ENCODE measurements around the gene GTF2F2.

Gene GTF2F2

DNA sequence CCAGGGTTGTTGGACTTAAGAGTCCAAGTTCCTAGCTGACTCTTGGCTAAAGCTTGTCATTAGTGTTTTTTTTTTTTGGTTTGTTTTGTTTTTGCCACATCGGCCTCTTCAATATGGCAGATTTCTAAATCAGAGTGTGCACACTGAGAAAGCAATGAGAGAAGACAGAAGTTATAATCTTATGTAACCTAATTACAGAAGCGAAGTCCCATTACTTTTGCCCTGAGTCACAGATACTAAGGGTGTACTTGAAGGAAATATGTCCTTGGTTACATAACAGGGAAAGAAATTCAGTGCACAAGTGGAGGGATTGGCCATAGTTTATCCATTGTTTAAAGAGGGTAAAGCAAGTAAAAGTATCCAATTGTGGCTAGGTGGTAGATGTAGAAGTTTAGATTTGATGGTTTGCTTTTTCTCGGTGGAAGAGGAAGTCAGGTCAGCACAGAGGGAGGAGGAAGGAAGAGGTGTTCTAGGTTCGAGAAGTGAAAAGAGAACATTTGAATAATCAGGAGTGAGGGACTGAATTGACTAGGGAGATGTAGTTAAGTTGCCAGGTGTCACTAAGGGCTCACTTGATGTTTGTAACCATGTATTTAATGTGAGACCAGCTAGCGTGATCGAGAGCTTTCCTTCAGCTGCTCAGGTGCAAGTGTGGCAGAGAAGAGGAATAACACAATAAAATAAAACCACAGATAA lies 12.2 kb downstream of the GTF2F2 start:
- no peak for DNase-seq

DNA sequence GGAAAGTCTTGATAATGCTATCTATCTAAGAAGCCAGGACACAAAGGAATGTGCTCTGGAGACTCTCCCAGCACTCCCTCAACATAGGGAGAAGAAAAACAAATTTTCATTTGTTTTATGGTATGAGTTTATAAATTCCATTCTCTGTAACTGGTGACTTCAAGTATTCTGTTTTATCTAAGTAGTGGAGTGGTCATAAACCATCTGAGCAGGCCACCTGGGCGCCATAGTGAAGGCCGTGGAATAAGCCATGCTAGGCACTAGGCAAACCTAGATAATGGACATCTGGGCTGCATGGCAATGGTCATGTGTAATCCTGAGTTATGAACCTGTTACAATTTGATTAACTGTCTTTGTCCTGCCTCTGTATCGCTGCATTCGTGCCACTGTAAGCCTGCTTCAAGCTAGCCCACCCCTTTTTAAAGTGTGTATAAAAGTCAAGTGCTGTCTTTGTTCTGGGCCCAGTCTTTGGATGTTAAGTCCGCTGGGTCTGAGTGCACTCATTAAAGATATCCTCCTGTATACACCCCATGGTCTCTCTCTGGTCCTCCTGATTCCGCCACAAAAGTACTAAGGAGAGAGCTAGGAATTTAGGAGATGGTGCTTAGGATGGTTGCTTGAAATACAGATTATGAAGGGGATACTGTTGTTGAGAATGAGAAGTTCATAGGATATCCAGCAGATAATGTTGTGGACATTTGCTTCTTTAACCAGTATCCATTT lies 13.2 kb downstream of the GTF2F2 start:
- DNase-seq, result no peak

DNA sequence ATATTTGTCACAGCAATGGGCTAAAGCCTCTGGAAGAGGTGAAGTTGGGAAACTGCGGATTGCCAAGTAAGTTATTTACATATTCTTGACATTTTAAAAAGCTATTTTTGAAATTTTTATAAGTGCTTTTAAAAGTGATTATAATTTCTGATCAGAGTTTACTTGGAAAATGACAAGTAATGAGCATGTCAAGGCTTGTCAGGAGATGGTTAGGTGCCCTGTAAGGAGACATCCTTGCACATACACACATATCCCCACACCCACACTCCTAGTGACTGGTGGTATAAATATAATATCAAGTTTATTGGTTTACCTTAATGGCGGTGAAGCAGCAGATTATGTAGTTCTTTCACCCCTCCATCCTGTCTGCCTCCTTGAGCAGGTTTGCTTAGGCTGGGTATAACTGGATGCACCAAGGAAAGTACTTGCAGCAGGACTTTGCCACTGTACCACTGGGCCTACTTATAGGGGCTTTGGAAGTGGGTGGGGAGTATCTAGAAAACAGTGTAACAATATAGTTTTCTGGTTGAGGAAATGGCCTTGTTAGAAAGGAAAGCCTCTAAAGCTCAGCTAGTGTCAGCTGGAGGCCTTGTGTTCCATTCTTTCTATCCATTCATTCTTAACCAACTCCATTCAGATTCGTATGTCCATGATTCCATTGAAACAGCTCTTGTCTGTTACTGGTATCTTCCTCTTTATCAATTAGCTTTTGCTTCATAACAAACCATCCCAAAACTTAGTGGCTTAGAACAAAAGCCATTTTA lies 16.6 kb downstream of the GTF2F2 start:
- no peak for DNase-seq

DNA sequence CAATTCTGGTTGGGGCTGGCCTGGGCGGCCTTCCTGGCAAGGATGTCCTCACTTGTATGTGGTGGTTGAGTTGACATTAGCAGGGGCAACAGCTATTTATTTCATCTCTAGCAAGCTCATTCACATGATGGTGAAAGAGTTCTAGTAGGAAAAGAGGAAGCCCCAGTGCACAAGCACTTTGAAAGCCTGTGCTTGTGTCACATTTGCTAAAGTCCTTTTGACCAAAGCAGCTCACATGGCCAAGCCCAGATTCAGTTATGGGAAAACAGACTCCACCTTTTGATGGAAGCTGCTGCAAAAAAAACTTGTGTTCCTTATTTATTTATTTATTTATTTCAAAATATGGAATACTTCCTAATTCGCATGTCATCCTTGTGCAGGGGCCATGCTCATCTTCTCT lies 17.2 kb downstream of the GTF2F2 start:
- DNase-seq, result no peak

DNA sequence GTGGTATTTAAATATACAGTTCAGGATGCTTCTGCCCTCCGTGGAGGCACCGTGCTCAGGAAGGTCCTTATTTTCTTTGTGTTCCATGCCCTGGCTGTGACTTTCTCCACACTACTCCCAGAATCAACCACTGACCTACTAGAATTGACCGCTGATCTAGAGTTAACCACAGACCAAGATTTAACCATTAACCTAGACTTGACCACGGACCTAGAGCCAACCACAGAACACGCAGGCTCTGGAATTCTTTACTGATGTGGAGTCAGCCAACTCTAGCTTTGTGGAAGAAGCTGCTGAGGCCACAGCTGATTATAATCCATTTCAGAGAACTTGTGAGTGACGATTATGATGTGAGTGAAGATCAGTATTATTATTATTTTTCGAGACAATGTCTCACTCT lies 18.0 kb downstream of the GTF2F2 start:
- no peak for DNase-seq

DNA sequence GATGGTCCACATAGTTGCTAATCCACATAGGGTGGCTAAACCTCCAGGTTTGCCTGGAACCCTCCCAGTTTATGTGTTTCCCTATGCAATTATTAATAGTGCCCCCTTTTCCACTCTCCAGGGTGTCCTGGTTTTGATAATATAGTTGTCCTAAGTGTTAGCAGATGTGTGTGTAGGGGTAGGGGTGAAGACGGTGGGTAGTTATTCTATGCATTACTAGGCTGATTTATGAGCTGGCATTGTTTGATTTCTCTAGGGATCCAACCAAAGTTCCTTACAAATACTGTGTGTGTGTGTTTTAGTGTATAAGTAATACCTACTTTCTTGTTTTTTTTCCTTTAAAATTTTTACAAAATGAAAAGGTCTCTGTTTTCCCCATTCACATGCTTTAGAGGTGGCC lies 21.1 kb downstream of the GTF2F2 start:
- no peak for DNase-seq

DNA sequence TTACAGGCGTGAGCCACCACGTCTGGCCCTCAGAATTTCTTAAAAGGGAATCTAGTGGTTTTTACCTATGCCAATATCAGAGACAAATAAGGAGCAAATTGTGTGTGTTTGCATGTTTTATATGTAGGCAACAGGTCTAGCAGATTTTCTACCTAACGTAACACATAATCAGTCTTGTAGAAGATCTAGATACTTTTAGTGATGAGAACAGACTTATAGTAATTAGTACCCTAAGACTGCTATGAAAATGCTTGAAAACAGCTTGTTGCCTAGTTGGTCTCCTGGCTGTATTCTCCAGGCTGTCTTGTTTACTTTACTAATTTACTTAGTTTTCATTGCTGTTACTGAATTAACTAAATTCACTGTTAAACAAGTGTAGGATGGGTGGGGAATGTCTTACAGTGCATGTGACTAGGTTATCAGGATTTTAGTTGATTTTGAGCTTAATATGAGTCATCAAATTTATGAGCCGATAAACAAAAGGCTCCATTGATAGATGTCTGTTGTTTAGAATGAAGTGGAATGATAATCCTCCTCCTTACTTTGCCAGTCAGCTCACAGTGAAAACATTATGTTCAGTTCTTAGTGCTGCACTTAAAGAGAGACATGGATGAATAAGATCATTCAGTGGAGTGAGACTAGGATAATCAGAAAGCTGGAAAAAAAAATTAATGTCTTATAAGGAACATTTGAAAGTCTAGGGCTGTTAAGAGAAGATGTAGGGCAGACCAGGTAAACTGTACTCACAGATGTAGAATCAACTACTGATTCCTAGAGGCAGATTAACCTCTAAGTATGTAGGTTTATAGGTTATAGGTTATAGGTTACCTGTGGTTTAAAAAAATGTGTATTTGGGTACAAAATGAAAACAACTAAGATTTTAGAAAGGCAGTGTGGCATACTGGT lies 22.4 kb downstream of the GTF2F2 start:
- DNase-seq, result no peak

DNA sequence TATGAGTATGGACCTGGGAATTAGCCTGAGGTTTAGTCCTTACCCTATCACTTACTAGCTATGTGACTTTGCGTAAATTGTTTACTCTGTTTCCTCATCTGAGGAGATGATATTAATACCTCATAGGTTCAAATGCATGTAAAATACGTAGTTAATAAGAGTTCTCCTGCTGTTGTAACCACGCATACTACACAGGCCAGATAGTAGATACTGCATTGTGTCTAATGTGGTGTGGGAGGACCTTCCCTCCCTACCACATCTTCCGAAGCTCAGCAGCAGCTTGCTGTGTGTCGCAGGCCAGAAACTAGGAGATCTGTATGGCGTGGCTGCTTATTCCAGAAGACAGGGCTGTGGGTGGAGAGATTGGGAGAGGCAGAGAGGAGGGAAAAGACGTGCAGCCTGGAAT lies 23.0 kb downstream of the GTF2F2 start:
- no peak for DNase-seq

DNA sequence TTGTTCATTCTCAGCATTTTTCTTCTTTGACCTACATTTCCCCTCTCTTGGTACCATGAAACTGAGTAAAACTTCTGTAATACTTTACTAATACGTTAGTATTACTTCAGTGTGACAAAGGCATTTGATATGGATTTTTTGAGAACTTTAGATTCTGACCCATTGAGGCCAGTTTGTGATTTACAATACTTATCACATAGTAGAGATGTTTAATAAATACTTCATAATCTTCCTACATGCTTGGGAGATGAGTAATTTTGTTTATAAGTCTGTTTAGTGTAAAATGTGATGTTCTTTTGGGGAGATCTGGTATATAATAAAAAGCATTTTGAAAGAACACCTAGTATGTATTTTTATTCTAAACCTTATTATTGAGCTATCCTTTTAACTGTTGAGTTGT lies 29.7 kb downstream of the GTF2F2 start:
- DNase-seq, result no peak

DNA sequence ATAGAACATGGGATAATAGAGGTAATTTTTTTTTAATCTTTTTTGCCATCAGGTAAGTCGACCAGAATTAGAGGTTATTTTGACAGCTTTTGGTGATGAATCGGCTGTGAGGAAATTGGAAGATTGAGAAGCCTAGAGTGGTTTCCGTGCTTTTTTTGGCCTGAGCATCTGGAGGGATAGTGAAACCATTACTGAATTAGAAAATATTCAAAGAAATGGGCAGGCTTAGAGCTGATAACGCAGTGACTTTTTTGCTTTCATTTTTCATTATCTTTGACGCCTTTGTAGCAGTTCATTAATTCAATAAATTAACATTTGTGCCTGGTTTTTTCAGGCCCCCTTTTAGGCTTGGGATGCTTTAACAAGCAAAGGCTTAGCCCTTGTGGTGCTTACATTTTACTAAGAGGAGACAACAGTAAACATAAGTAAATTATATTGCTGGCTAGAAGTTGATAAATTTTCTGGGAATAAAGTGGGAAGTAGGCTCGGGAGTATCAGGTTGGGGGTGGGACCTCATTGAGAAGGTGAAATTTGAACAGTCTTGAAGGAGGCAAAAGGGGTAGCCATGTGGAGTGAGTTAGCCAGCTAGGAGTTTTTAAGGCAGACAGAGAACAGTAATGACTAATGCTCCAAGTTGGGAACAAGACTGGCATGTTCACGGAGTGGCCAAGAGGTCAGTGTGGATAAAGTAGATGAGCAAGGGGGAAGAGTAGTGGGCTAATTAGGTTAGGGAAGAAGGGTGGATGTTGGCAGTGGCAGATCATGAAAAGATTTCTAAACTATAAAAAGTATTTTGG lies 36.5 kb downstream of the GTF2F2 start:
- no peak for DNase-seq

DNA sequence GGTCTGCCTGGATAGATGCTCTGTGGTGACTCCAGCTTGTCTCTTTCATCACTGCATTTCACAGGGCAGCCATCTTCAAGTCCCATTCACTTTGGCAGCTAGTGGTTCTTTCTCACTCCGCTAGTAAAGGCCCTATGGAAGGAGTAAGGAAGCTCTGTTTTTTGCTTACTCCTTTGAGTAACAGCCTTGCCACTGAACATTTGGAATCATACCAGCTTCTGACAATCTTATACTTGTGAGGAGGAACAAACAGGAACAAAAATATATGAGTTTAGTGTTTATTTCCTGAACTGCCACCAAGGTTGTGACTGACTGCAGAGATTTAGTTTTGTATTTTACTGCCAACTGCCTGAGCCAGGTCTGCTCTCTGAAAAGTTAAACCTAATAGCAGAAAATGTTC lies 41.9 kb downstream of the GTF2F2 start:
- DNase-seq, result no peak

DNA sequence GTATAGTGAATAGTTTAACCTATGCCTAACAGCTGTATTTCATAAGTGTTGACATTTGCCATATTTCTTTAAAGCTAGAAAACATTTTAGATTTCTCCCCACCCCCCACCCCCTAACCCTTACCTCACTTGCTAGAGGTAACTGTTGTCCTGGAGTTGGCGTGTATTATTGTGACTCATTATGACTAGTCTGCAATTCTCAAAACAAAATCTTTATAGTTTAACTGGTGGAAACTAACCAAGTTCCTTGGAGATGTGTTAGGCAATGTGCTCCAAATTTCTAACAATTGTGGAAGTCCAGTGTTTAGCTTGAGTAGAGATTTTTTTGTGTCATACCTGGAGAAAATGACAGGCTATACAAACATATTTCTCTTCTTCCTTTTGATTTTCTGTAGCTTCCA lies 42.5 kb downstream of the GTF2F2 start:
- DNase-seq, result no peak

DNA sequence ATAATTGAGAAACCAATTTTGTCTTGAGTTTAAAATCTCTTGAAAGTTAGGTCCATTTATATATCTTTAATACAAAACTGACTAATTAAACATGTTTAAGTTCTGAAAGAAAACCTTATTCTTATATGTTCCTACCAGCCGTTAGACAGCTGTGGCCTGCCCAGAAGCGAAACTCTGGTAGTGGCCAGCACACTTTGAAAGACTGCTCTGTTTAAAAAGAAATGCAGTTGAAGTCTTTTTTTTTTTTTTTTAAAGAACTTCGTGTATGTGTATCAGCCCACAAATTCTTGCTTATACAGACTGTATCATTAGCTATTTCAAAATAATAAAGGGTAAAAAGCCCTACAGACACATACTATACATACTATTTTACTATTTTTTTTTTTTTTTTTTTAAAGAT lies 46.5 kb downstream of the GTF2F2 start:
- DNase-seq, result no peak

DNA sequence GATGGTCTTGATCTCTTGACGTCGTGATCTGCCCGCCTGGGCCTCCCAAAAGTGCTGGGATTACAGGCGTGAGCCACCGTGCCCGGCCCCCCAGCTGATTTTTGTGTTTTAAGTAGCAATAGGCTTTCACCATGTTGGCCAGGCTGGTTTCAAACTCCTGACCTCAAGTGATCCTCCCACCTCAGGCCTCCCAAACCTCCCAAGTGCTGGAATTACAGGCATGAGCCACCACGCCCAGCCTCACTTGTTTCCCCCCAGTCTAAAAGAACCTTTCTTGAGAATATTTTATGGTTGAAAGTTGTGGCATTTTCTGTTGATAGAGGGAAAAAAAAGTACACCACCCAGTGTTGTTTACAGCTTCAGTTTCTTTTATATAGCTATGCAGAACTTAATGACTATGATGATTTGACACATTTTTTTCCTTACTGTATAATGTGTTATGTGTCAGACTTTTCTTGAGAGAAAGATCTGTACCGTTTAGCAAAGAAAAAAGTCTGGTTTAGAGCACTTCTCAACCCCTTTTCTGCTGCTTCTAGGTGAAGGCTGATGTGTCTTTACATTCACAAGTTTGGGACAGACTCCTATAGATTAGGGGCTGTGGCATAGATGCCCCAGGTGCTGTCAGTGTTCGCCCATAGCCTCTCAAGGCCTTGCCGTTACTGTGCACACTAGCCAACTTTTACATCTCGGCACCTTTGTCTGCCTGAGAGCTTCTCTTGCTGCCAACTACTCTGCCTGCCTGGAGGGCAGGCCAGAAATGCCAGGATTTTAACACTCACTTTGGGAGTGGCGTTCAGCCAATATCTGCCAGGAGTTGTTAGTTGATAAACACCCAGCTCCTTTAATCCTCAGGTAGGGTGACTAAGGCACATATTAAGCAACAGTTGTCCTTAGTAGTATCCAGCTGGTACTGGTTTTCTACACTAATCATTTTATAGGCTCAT lies 47.6 kb downstream of the GTF2F2 start:
- DNase-seq, result no peak

DNA sequence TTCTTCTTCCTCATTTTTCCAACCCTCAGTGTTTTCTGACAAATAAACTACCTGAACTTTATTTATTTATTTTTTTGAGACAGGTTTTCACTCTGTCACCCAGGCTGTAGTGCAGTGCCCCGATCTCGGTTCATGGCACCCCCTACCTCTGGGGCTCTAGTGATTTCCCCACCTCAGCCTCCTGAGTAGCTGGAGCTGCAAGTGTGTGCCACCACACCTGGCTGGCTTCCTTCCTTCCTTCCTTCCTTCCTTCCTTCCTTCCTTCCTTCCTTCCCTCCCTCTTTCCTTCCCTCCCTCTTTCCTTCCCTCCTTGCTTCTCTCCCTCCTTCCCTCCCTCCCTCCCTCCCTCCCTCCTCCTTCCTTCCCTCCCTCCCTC lies 48.2 kb downstream of the GTF2F2 start:
- no peak for DNase-seq

DNA sequence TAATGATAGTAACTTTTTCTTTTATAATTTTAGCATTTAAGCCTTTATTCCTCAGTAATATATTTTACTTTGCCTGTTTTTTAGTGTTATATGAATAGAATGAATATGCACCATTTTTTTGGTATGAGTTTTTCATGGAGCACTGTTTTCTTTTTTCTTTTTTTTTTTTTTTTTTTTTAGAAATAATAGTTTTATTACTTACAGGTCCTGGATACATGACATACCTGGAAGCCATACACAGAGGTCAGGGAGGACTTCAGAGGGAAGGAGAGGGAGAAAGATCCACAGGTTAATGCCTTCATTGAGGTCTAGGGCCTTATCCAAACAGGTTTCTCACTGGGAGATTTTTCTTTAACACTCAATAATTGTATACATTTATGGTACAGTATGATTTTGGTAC lies 54.2 kb downstream of the GTF2F2 start:
- no peak for DNase-seq

DNA sequence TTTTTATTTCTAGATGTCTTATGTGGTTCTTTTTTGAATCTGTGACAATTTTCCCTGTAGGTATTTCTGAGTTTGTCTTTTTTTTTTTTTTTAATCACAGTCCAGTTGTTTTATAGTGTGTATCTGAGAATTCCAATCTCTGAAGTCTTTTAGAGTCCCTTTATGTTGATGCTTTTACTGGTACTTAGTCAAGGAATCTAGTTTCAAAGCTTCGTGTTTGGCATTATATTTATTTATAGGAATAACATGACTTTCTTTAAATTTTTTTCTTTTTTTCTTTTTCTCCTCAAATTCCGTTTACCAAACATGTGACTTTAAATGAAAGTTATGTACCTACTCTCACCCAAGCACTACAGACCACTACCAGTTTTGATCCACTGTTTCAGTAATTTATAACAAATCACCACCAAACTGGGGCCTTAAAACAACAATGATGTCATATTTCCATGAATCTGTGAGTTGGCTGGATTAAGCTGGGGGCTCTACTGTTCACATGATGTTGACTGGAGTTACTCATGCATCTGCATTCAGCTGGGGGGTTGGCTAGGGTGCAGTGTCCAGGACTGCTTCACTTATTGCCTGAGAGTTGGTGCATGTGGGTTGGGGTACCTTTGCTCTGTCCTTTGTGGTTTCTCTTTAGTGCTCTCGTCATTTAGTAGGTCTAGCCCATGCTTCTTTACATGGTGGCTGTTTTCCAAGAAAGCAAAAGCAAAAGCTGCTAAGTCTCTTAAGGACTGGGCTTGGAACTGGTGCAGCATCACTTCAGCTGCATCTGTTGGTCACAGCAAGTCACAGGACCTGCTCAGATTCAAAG lies 58.2 kb downstream of the GTF2F2 start:
- DNase-seq, result no peak

DNA sequence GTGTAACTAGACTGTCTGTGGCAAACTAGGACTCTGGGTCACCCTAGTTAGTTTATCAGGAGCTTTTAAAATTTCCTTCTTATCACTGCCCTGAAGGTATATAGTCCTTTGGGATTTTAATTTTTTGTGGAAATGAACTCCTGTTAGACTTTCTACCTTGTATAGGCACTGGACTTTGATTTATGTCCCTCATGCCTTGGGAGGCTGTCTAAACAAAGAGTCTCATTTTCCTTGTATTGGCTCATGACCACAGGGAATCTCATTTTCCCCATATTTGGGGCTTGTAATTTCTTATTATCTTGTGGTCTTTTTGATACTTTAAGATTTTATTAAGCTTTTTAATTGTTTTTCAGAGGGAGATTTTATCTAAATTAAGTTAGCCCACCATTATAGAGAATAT lies 59.1 kb downstream of the GTF2F2 start:
- no peak for DNase-seq

DNA sequence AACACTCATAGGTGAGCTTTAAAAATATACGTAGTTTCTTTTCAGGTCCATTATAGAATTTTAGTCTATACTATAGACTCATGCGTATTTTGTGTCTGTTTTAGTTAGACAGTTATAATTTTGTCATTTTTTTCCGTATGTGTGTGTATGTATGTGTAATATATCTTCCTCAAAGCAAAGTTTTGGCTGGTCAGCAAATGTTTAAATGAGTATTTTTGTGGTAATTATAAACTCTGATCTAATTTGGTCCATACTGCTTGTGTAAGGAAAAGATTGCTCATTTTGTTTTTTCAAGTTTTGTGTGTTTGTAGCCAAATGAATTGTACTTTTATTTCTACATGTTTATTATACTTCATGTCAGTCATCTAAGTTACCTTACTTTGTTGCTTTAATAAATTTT lies 60.0 kb downstream of the GTF2F2 start:
- DNase-seq, result no peak

Measured in NCI-H187 treated with DMSO at 0.1 percent for 48 hours (cell line).